GM19372 (cell line): ENCODE measurements around the gene MAST2.

Experiments used
- ATAC-seq: cut with Tn5 transposase; IDR thresholded peaks from one replicate; pipeline ENCODE4 v1.9.1; 2021; ENCODE audit warnings: mild to moderate bottlenecking, low read depth, moderate library complexity; ENCODE audit not compliant: unreplicated experiment

MAST2 gene

GRCh38 chr1:46011121-46011695 is 207.8 kb downstream of the MAST2 start:
- ATAC-seq: no peak

GRCh38 chr1:46012236-46012635 is 208.8 kb downstream of the MAST2 start:
- ATAC-seq: no peak

- ATAC-seq: no peak
These were observed 210.2 kb downstream of the MAST2 start for GRCh38 chr1:46013581-46013980.

DNA sequence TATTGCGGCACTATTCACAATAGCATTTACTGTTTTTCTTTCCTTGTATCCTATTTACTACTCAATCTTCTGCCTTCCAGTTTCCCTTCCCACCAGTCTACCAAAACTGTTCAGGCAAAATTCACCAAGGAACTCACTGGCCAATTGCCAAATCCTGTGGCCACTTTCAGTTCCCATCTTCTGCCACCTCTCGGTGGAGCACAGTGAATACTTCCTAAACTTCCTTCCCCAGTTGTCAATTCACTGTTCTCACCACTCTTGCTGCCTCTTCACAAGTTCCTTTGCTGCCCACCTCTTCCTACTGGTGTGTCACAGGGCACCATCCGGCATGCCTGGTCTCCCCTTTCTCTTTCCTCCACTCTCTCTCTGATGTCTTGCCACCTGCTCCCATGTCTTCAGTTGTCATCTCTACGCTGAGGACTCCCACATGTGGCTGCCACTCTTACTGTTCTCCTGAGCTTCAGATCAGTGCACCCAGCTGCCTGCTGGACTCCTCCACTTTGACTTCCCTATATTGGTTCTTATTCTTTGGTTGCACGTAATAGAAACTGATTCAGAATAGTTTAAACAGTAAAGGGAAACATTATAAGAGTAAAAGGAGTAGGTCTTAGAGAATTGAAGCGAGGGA is 214.6 kb downstream of the MAST2 start:
- ATAC-seq: no peak

DNA sequence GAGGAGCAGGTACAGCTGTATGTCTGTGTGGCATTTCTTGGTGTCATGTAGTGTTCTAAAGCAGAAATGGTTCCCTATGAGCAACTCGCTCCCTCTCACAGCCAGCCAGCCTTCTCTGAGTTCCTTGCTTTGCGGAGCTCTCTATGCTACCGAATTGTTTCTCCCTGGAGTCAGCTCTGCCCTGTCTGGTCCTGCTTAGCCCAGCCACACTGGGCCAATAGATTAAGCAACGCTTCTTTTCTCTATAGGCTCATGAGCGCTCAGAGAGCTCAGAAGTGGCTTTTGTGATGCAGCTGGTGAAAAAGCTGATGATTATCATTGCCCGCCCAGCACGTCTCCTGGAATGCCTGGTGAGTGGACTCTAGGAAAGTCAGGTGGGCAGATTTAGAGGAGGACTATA is 215.9 kb downstream of the MAST2 start:
- ATAC-seq: no peak

- no peak for ATAC-seq
These were observed 216.6 kb downstream of the MAST2 start for GRCh38 chr1:46020010-46020409.

GRCh38 chr1:46021046-46021996 is 217.9 kb downstream of the MAST2 start:
- no peak for ATAC-seq

DNA sequence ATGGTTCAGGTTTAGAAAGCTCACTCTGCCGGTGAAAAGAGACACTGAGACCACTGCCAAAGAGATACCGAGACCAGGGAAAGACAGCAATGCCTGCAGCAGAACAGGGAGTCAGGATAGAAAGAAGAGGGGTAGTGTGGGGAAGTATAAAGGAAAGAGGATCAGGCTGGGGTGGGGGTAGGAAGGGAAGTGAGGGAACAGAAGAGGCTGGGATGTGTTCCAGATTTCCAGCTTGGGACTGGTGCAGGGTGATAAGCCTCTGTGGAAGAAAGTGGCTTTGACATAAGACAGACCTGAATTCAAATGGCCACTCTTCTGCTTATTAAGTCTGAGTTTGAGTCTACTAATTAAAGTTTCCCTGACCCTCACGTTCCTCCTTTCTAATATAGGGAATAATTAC is 223.1 kb downstream of the MAST2 start:
- no peak for ATAC-seq

GRCh38 chr1:46027788-46028573 is 224.6 kb downstream of the MAST2 start:
- ATAC-seq: no peak

GRCh38 chr1:46030074-46030870 is 226.9 kb downstream of the MAST2 start:
- ATAC-seq: no peak

DNA sequence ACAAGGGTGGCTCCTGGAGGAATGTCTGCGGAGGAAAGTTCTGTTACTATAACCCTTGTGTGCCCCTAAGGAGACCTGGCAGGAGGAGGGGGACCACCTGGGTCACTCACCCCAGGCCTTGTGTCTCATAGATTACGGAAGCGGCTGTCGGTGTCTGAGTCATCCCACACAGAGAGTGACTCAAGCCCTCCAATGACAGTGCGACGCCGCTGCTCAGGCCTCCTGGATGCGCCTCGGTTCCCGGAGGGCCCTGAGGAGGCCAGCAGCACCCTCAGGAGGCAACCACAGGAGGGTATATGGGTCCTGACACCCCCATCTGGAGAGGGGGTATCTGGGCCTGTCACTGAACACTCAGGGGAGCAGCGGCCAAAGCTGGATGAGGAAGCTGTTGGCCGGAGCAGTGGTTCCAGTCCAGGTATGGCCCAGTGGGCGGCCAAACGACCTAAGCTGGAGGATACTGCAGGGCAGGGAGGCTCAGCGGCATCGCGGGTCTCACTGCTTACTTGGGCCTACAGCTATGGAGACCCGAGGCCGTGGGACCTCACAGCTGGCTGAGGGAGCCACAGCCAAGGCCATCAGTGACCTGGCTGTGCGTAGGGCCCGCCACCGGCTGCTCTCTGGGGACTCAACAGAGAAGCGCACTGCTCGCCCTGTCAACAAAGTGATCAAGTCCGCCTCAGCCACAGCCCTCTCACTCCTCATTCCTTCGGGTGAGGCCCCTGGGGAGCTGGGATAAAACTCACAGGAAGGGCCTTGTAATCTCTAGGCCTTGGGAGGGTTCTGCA is 227.7 kb downstream of the MAST2 start:
- no peak for ATAC-seq

GRCh38 chr1:46034601-46035516 is 231.4 kb downstream of the MAST2 start:
- ATAC-seq: no peak

- ATAC-seq: peak; percentile 62
These were observed 233.8 kb downstream of the MAST2 start for GRCh38 chr1:46036894-46037839.

- ATAC-seq: no peak
These were observed 236.2 kb downstream of the MAST2 start for GRCh38 chr1:46039571-46040052.

DNA sequence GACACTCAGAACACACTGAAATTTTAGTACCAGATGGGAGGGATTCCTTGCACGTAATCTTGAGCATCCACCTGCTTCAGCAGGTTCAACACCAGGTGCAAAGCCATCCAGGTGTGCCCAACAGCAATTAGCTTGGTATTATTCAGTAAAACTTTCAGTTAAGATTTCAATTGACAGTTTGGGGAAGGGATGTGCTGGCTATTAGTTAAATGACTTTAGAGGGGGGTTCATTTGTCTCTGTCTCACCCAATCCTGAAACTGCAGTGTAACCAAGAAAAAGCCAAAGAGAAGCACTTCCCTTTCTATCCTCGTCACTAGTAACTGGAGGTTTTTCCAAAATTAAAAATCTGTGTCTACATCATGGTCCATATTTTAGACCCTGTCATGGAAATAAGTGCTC is 238.1 kb downstream of the MAST2 start:
- ATAC-seq: no peak

- ATAC-seq: no peak
These were observed 238.6 kb downstream of the MAST2 start for GRCh38 chr1:46041974-46042373.

DNA sequence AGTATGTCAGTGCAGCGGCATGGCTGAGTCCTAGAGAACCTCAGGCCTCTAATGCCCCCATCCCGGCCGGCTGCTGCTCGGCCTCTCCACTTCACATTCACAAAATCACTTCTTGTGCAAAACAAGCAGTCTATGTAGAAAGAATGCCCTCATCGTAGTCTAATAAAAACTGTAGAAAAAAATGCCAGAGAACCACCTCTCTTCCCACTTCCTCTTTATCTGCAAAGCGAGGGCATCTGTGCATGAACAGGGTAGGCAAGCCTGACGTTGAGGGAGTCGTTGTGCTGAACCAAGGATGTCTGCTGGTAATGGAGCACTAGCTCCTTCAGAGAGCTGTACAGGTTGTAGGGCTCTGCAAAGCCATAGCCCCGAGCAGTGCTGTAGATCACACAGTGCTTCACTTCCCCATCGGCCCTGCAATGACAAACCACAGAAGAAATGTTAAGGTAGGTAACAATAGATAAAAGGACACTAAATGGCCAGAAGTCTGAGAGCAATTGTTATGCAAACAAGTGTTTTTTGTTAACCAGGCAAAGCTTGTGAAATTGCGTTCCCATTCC is 240.1 kb downstream of the MAST2 start:
- ATAC-seq: peak; percentile 66
